ENCODE results near the gene LSM3.

The LSM3 gene

DNA sequence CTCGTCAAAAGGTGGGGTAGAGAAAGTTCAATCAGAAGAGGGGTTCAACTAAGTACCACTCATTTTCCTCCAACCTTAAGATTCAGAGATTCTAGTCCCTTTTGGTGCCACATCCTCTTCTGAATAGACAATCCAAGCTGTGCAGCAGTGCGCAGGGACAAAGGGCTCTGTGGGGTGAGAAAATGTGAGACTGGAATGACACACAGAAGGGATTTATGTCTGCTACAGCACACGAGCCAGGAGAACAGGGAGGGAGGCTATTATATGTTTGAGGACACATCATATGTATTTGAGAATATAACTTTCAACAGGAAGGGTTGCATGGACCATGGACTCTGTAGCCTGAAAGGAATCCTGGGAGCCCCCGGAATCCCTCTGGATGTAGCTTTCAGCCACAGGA, 33.0 kb downstream of the LSM3 start:
- no peak for DNase-seq (ENCODE audit: low spot score)
- TF ChIP-seq, protein P1, sequence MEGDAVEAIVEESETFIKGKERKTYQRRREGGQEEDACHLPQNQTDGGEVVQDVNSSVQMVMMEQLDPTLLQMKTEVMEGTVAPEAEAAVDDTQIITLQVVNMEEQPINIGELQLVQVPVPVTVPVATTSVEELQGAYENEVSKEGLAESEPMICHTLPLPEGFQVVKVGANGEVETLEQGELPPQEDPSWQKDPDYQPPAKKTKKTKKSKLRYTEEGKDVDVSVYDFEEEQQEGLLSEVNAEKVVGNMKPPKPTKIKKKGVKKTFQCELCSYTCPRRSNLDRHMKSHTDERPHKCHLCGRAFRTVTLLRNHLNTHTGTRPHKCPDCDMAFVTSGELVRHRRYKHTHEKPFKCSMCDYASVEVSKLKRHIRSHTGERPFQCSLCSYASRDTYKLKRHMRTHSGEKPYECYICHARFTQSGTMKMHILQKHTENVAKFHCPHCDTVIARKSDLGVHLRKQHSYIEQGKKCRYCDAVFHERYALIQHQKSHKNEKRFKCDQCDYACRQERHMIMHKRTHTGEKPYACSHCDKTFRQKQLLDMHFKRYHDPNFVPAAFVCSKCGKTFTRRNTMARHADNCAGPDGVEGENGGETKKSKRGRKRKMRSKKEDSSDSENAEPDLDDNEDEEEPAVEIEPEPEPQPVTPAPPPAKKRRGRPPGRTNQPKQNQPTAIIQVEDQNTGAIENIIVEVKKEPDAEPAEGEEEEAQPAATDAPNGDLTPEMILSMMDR (IDR thresholded peaks at IDR 0.05; ENCODE audit: extremely low read depth, insufficient read depth, missing control alignments) = no peak
- in situ Hi-C loops (cut with MboI; ENCODE audit: low pct_unique_long_range_greater_than_20kb, low sequenced_read_pairs, unreplicated experiment) = no loop called here

DNA sequence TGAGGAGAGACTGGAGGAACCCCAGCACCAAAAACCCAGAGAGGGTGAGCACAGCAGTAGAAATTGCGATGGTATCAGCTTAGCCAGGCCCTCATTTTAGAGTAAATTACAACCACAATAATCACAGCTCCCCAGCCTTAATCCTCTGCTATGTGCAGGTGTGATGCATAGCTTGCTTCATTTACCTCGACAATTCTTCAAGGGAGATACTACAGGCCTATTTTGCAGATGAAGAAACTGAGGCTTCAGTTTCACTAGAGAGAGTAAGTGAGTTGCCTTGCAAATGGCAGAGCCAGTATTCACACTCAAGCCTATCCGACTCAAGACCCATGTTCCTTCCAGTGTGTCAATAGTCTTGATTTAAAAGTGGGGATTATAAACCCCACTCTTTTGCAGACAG, 33.4 kb downstream of the LSM3 start:
- TF ChIP-seq, protein P1 (IDR thresholded peaks at IDR 0.05; ENCODE audit: extremely low read depth, insufficient read depth, missing control alignments) = no peak
- in situ Hi-C loops (cut with MboI; ENCODE audit: low pct_unique_long_range_greater_than_20kb, low sequenced_read_pairs, unreplicated experiment) = no loop called here
- no peak for DNase-seq (ENCODE audit: low spot score)

DNA sequence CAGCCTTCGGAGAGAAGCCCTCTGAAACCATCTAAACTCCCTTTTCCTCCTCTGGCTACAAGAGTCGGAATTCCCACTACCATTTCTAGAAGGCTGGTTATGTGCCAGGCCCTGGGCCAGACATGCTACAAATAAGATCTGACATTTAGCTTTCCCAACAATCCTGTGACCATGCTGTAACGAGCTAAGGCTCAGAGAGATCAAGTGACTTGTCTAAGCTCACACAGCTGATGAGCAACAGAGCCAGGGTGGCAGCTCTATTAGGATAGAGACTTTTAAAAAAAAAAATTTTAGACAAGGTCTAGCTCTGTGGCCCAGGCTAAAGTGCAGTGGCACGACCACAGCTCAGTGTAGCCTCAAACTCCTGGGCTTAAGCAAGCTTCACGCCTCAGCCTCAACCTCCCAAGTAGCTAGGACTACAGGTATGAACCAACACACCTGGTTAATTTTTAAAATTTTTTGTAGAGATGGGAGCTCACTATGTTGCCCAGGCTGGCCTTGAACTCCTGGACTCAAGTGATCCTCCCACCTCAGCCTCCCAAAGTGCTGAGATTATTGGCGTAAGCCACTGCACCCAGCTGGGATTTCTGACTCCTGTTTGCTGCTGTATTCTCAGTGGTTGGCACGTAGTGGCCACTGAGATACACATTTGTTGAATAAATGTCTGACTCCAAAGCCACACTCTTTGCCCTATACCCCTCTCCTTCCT, 34.6 kb downstream of the LSM3 start:
- in situ Hi-C loops (cut with MboI; ENCODE audit: low pct_unique_long_range_greater_than_20kb, low sequenced_read_pairs, unreplicated experiment) = no loop called here
- TF ChIP-seq, protein P1 (IDR thresholded peaks at IDR 0.05; ENCODE audit: extremely low read depth, insufficient read depth, missing control alignments) = no peak
- no peak for DNase-seq (ENCODE audit: low spot score)

DNA sequence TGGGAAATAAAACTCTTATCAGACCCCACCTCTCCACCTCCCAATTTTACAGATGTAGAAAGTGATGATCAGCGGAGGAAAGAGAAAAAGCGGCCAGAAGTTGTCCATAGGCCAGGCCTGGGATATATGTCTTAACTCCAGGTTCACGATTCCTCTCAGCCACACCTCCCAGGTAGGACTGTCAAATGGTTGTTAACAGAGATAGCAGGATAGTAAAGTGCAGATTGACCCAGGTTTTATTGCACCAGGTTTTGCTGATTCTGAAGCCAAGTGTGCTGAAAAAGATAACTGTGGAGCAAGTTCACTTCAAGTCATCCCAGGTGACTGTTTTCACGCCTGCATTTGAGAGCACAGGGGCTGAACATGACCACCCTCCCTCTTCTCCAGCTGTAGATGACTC, 36.1 kb downstream of the LSM3 start:
- TF ChIP-seq, protein P1 (IDR thresholded peaks at IDR 0.05; ENCODE audit: extremely low read depth, insufficient read depth, missing control alignments) = no peak
- no peak for DNase-seq (ENCODE audit: low spot score)
- in situ Hi-C loops (cut with MboI; ENCODE audit: low pct_unique_long_range_greater_than_20kb, low sequenced_read_pairs, unreplicated experiment) = no loop called here

DNA sequence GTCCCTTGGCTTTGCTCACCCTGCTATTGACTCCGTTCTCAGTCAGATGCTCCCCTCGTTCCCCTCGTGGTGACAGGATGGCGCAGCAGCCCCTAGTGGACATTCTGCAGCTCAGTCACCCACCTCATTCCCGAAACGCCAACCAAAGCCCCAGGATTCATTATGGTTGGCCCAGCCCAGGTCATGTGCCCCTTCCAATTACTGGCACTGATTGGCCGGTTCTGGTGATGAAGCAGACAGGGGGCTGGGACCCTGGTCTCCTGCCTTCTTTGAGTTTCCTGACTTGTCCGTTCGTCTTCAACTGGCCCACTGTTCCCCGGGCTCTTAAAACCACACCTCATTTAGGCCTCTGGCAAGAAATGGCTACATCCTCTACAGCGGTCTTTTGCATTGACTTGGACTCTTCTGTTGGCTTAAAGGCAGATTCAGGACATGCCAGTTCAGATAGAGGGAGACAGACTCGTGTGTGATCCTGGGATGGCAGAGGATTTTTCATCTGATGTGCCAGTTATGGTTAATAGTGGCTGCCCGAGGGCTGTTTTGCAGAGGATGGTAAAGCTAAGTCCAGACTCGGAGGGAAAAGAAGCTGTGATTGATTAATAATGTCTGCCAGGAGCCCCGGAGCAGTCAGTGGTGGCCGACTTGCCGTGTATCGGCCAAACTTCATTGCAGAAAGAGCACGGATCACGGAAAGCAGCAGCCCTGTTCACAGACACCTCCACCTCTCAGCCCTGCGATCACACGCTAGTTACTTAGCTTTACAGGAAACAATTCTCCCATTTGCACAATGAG, 37.8 kb downstream of the LSM3 start:
- in situ Hi-C loops (cut with MboI; ENCODE audit: low pct_unique_long_range_greater_than_20kb, low sequenced_read_pairs, unreplicated experiment) = no loop called here
- TF ChIP-seq, protein P1 (IDR thresholded peaks at IDR 0.05; ENCODE audit: extremely low read depth, insufficient read depth, missing control alignments) = no peak
- DNase-seq (ENCODE audit: low spot score) = no peak

DNA sequence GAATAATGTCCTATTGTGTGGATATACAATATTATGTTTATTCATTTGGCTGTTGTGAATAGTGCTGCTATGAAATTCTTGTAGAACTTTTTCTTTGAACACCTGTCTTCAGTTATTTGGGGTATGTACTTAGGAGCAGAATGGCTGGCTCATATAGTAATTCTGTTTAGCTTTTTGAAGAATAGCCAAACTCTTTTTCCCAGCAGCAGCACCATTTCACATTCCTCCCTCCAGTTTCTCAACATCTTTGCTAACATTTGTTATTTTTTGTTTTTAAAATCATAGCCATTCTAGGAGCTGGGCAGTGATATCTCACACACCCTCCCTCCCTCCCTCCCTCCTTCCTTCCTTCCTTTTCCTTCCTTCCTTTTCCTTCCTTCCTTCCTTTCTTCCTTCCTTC, 39.7 kb downstream of the LSM3 start:
- DNase-seq (ENCODE audit: low spot score) = no peak
- in situ Hi-C loops (cut with MboI; ENCODE audit: low pct_unique_long_range_greater_than_20kb, low sequenced_read_pairs, unreplicated experiment) = no loop called here
- TF ChIP-seq, protein P1 (IDR thresholded peaks at IDR 0.05; ENCODE audit: extremely low read depth, insufficient read depth, missing control alignments) = no peak
